B cell (primary cell): ENCODE data around the gene CTNNBL1. TPM values are rescaled to one million over a fixed set of nuclear protein-coding genes. Genes with fewer than 3 reads are reported as not detected.

Source experiments
- ATAC-seq: fragments of 200-7000 bp; cut with Tn5 transposase; one replicate; pipeline ENCODE4 v1.10.0; 2021; ENCODE audit warnings: low read depth, mild to moderate bottlenecking, moderate number of reproducible peaks, moderate library complexity
- CTCF ChIA-PET: fragments of 350-600 bp; sonication (Branson Sonifier 250); formaldehyde crosslinking; loops from one replicate; lab custom pipeline; 2021; ENCODE audit warnings: antibody characterized with exemption, inconsistent platforms; lab: Charles Lee
- POLR2A ChIA-PET: fragments of 350-600 bp; sonication (Branson Sonifier 250); formaldehyde crosslinking; loops from one replicate; lab custom pipeline; 2021; ENCODE audit warnings: antibody characterized with exemption; lab: Charles Lee
- DNase-seq: peaks from one replicate; pipeline ENCODE4 v3.0.0; 2013
- H2AFZ ChIP-seq: 2 replicates; pipeline ENCODE4 v1.6.1; 2012; ENCODE audit warnings: mild to moderate bottlenecking, low read depth, low read length; ENCODE audit not compliant: insufficient read depth, poor library complexity, severe bottlenecking
- H3K27ac ChIP-seq, 2 donors: 1 replicate in 1 of 2; 2 replicates in 1 of 2; pipeline ENCODE4 v1.5.1; 2012 to 2013; ENCODE audit warnings: low read length in 2 of 2, mild to moderate bottlenecking in 2 of 2, moderate library complexity in 1 of 2
- H3K27me3 ChIP-seq, 4 experiments: fragments of 200-600 bp in 1 of 4; sonication (generic) in 1 of 4; replicated peaks in 1 of 4; 1 replicate in 2 of 4; 2 replicates in 2 of 4; pipeline versions ENCODE4 v1.6.1 to v1.7.0; 2013 to 2016; ENCODE audit warnings: low read length in 3 of 4, mild to moderate bottlenecking in 2 of 4, mixed read lengths in 1 of 4, moderate library complexity in 1 of 4; ENCODE audit not compliant: insufficient read depth in 4 of 4, control insufficient read depth in 3 of 4; ENCODE audit errors: control extremely low read depth in 1 of 4
- H3K36me3 ChIP-seq, 2 experiments: replicated peaks in 1 of 2; 1 replicate in 1 of 2; 2 replicates in 1 of 2; pipeline versions ENCODE4 v1.6.1 to v1.7.1; 2013; ENCODE audit warnings: low read length in 1 of 2; ENCODE audit not compliant: insufficient read depth in 2 of 2, control insufficient read depth in 1 of 2; ENCODE audit errors: control extremely low read depth in 1 of 2, extremely low read depth in 1 of 2
- H3K4me1 ChIP-seq, 2 donors: fragments of 200-600 bp in 1 of 2; sonication (generic) in 1 of 2; 1 replicate in 1 of 2; 2 replicates in 1 of 2; pipeline versions ENCODE4 v1.5.1 to v1.6.1; 2013 to 2017; ENCODE audit warnings: low read length in 2 of 2; ENCODE audit not compliant: control insufficient read depth in 2 of 2, insufficient read depth in 2 of 2
- H3K4me2 ChIP-seq: replicated peaks from 2 replicates; pipeline ENCODE3; 2012; ENCODE audit warnings: mild to moderate bottlenecking, low read depth, low read length; ENCODE audit not compliant: poor library complexity, severe bottlenecking
- H3K4me3 ChIP-seq, 5 experiments: fragments of 200-600 bp in 1 of 5; sonication (generic) in 1 of 5; 1 replicate in 3 of 5; 2 replicates in 2 of 5; pipeline versions ENCODE4 v1.5.1 to v1.7.0; 2011 to 2016; ENCODE audit warnings: low read length in 4 of 5, mild to moderate bottlenecking in 4 of 5, low read depth in 2 of 5, control low read depth in 1 of 5, moderate library complexity in 1 of 5; ENCODE audit not compliant: insufficient read depth in 1 of 5; ENCODE audit errors: control extremely low read depth in 1 of 5, extremely low read depth in 1 of 5
- H3K79me2 ChIP-seq: fragments of 200-600 bp; sonication (generic); one replicate; pipeline ENCODE4 v1.6.0; 2016; ENCODE audit warnings: low read length; ENCODE audit not compliant: control insufficient read depth, insufficient read depth
- H3K9ac ChIP-seq: fragments of 200-600 bp; sonication (generic); 2 replicates; pipeline ENCODE4 v1.6.1; 2017; ENCODE audit warnings: mild to moderate bottlenecking, low read length, moderate library complexity
- H3K9me3 ChIP-seq, 3 donors: one replicate each; pipeline versions ENCODE4 v1.6.1 to v1.7.1; 2013; ENCODE audit warnings: low read length in 2 of 3; ENCODE audit not compliant: control insufficient read depth in 2 of 3, insufficient read depth in 1 of 3; ENCODE audit errors: control extremely low read depth in 1 of 3
- H4K20me1 ChIP-seq: 2 replicates; pipeline ENCODE4 v1.6.0; 2012; ENCODE audit warnings: mild to moderate bottlenecking, low read length; ENCODE audit not compliant: insufficient read depth, control insufficient read depth, poor library complexity, severe bottlenecking
- H3K27ac Mint-ChIP-seq: one replicate; pipeline ENCODE4 v1.8.0; 2021; ENCODE audit warnings: mixed read lengths
- H3K27me3 Mint-ChIP-seq: one replicate; pipeline ENCODE4 v1.8.0; 2021; ENCODE audit warnings: mixed read lengths
- H3K4me1 Mint-ChIP-seq: one replicate; pipeline ENCODE4 v1.8.0; 2021; ENCODE audit warnings: mixed read lengths
- H3K4me3 Mint-ChIP-seq: one replicate; pipeline ENCODE4 v1.8.0; 2021; ENCODE audit warnings: mixed read lengths
- H3K9me3 Mint-ChIP-seq: one replicate; pipeline ENCODE4 v1.8.0; 2022; ENCODE audit warnings: mixed read lengths; ENCODE audit not compliant: insufficient read depth
- CTCF ChIP-seq: fragments of 200-600 bp; IDR thresholded peaks from one replicate; pipeline ENCODE4 v1.8.0; 2022; ENCODE audit warnings: antibody characterized with exemption, mild to moderate bottlenecking
- EZH2 ChIP-seq: IDR thresholded peaks from 2 replicates; pipeline ENCODE4 v1.6.1; 2012; ENCODE audit warnings: borderline replicate concordance, low read depth, mild to moderate bottlenecking, moderate library complexity, low read length; ENCODE audit not compliant: insufficient read depth, poor library complexity, severe bottlenecking
- WGBS: methylation state at CpG from one replicate; pipeline ENCODE4 v1.1.5; 2013; ENCODE audit warnings: missing lambda C conversion rate; ENCODE audit not compliant: insufficient coverage; 5-methylcytosine and 5-hydroxymethylcytosine counted together
- intact Hi-C: fragments of 100-400 bp; cut with micrococcal nuclease; formaldehyde crosslinking; loops from one replicate; pipeline ENCODE4 v1.10.0; 2022
- polyA plus RNA-seq: library from polyadenylated mRNA; depleted of rRNA; stranded (reverse); fragments of >200 nt; gene quantifications from 2 replicates; pipeline ENCODE4 v1.2.3, GENCODE V29; 2012
- total RNA-seq, 2 donors: library from RNA; stranded (reverse); fragments of 120-200 nt in 1 of 2; gene quantifications; 1 replicate in 1 of 2; 2 replicates in 1 of 2; pipeline versions ENCODE4 v1.2.3 to v1.2.4, GENCODE V29; 2013 to 2022

The CTNNBL1 gene
- total and polyA plus RNA-seq, 2 donors (not counting 1 experiment from before 2014, with no cell fraction given), result 25.3 to 64.7 TPM

GRCh38 chr20:37672143-37672542, 21.7 kb upstream of the CTNNBL1 start:
- H3K4me3 Mint-ChIP-seq, result no peak overlapping the region
- intact Hi-C loops, result no loop called here
- Histone ChIP-seq H3K27ac (no peak overlapping the region), H4K20me1 (no peaks in the 10 kb centered on the region), H3K4me2 (no peak overlapping the region), H3K9me3 (no peaks in the 10 kb centered on the region), H3K79me2 (no peaks in the 10 kb centered on the region), H3K36me3 (no peaks in the 10 kb centered on the region), H3K4me1 (no peaks in the 10 kb centered on the region), H3K9ac (no peak overlapping the region), H3K4me3 (no peak overlapping the region), H2AFZ (no peak overlapping the region), H3K27me3 (peaks cover 0 to 20% (median 15%) of the 10 kb centered on the region in 4 experiments)
- POLR2A ChIA-PET, result no interaction called here
- DNase-seq (no peak), ATAC-seq (no peak)
- CTCF ChIA-PET, result no interaction called here
- peaks cover 54% of the 10 kb centered on the region for H3K27me3 Mint-ChIP-seq
- H3K9me3 Mint-ChIP-seq, result no peaks in the 10 kb centered on the region
- no peaks in the 10 kb centered on the region for H3K4me1 Mint-ChIP-seq
- TF ChIP-seq EZH2 (no peak), CTCF (no peak)
- 100% methylated on average over 1 of the region's 3 CpGs for WGBS
- H3K27ac Mint-ChIP-seq, result no peak overlapping the region

GRCh38 chr20:37673444-37673843, 20.4 kb upstream of the CTNNBL1 start:
- H3K27ac Mint-ChIP-seq, result no peak overlapping the region
- H3K4me3 ChIP-seq, result no peak overlapping the region
- H3K4me2 ChIP-seq, result no peak overlapping the region
- ChIA-PET CTCF (no interaction called here), POLR2A (no interaction called here)
- no peak overlapping the region for H3K9ac ChIP-seq
- H2AFZ ChIP-seq, result no peak overlapping the region
- no peaks in the 10 kb centered on the region for H3K79me2 ChIP-seq
- peaks cover 61% of the 10 kb centered on the region for H3K27me3 Mint-ChIP-seq
- TF ChIP-seq CTCF (no peak), EZH2 (no peak)
- peaks cover 0 to 20% (median 15%) of the 10 kb centered on the region in 4 experiments for H3K27me3 ChIP-seq
- no peak overlapping the region for H3K27ac ChIP-seq
- no peaks in the 10 kb centered on the region for H4K20me1 ChIP-seq
- H3K4me1 Mint-ChIP-seq, result no peaks in the 10 kb centered on the region
- no CpG with 5 or more reads among the region's 1 CpG for WGBS
- ATAC-seq (no peak), DNase-seq (no peak)
- H3K4me3 Mint-ChIP-seq, result no peak overlapping the region
- H3K9me3 Mint-ChIP-seq, result no peaks in the 10 kb centered on the region
- H3K4me1 ChIP-seq, result no peaks in the 10 kb centered on the region
- H3K9me3 ChIP-seq, result no peaks in the 10 kb centered on the region
- intact Hi-C loops, result no loop called here
- no peaks in the 10 kb centered on the region for H3K36me3 ChIP-seq
